ENCODE data around the gene RAVER1. TPM values are rescaled to one million over a fixed set of nuclear protein-coding genes. Genes with fewer than 3 reads are reported as not detected.

Gene RAVER1
- total and polyA plus RNA-seq, 2 of the 13 experiments (the other 11 are each of a cell fraction or from before 2014, with no cell fraction given): 3.6 to 7.9 TPM

DNA sequence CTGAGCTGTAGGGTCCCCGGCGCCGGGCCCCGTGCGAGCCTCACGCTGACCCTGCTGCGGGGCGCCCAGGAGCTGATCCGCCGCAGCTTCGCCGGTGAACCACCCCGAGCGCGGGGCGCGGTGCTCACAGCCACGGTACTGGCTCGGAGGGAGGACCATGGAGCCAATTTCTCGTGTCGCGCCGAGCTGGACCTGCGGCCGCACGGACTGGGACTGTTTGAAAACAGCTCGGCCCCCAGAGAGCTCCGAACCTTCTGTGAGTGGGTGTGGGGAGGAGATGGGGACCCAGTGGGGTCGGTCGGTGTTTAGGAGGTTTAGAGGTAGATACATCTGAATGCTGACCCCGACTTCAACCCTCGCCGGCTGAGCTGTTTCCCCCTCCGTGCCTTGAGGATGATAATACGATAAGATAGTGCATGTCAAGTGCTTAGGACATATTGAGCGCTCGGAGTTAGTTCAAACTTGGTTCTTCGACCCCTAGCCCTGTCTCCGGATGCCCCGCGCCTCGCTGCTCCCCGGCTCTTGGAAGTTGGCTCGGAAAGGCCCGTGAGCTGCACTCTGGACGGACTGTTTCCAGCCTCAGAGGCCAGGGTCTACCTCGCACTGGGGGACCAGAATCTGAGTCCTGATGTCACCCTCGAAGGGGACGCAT is 41.6 kb downstream of the RAVER1 start:
- peaks cover 0 to 20% of the 10 kb centered on the region in 2 experiments; a peak in 3 of 5 replicates for H3K27me3 ChIP-seq (ENCODE audit: control insufficient read depth in 1 of 2, insufficient read depth in 2 of 2, low read length in 2 of 2)
- 0 out of 2 replicates have a peak, but pooled peaks have one; percentile 25 for TF ChIP-seq ZNF747 (CRISPR knock-in tag; IDR thresholded peaks at IDR 0.05; ENCODE audit: borderline replicate concordance)
- TF ChIP-seq SP4 (CRISPR knock-in tag; IDR thresholded peaks at IDR 0.05): 0 out of 2 replicates have a peak, but pooled peaks have one; percentile 76
- no peak for TF ChIP-seq NR1H2 (CRISPR knock-in tag; IDR thresholded peaks at IDR 0.05; ENCODE audit: borderline replicate concordance, low read depth)
- TF ChIP-seq ZNF7 (CRISPR knock-in tag; IDR thresholded peaks at IDR 0.05): no peak
- no peak for TF ChIP-seq ZNF891 (CRISPR knock-in tag; IDR thresholded peaks at IDR 0.05)
- TF ChIP-seq ZNF205 (CRISPR knock-in tag; IDR thresholded peaks at IDR 0.05): peak; percentile 99
- 0 out of 2 replicates have a peak, but pooled peaks have one; percentile 59 for TF ChIP-seq ZNF501 (CRISPR knock-in tag; IDR thresholded peaks at IDR 0.05)
- TF ChIP-seq PHB2 (IDR thresholded peaks at IDR 0.05; ENCODE audit: partially characterized antibody): no peak
- TF ChIP-seq ZNF263 (CRISPR knock-in tag; IDR thresholded peaks at IDR 0.05): peak; percentile 98
- TF ChIP-seq GATAD1 (CRISPR knock-in tag; IDR thresholded peaks at IDR 0.05): no peak
- peak; percentile 5; the same call in 1 of the 2 replicates for TF ChIP-seq ZNF274 (CRISPR knock-in tag; IDR thresholded peaks at IDR 0.05)
- TF ChIP-seq ZNF547 (CRISPR knock-in tag; IDR thresholded peaks at IDR 0.05): no peak
- peak; percentile 67 for TF ChIP-seq ZNF605 (CRISPR knock-in tag; IDR thresholded peaks at IDR 0.05)
- peak; percentile 55; the same call in 1 of the 2 replicates for TF ChIP-seq ZC3H13 (CRISPR knock-in tag; IDR thresholded peaks at IDR 0.05)
- TF ChIP-seq NFKB2 (CRISPR knock-in tag; IDR thresholded peaks at IDR 0.05; ENCODE audit: borderline replicate concordance): 0 out of 2 replicates have a peak, but pooled peaks have one; percentile 7
- 0 out of 2 replicates have a peak, but pooled peaks have one; percentile 18 for TF ChIP-seq ZMYM2 (CRISPR knock-in tag; IDR thresholded peaks at IDR 0.05)
- 0 out of 2 replicates have a peak, but pooled peaks have one; percentile 7 for TF ChIP-seq RARA (CRISPR knock-in tag; IDR thresholded peaks at IDR 0.05)
- TF ChIP-seq ZNF350 (CRISPR knock-in tag; IDR thresholded peaks at IDR 0.05; ENCODE audit: borderline replicate concordance, low read depth): no peak
- TF ChIP-seq TARDBP (CRISPR knock-in tag; IDR thresholded peaks at IDR 0.05): peak; percentile 35; the same call in 1 of the 2 replicates
- TF ChIP-seq, protein P1, sequence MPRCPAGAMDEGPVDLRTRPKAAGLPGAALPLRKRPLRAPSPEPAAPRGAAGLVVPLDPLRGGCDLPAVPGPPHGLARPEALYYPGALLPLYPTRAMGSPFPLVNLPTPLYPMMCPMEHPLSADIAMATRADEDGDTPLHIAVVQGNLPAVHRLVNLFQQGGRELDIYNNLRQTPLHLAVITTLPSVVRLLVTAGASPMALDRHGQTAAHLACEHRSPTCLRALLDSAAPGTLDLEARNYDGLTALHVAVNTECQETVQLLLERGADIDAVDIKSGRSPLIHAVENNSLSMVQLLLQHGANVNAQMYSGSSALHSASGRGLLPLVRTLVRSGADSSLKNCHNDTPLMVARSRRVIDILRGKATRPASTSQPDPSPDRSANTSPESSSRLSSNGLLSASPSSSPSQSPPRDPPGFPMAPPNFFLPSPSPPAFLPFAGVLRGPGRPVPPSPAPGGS (CRISPR knock-in tag; IDR thresholded peaks at IDR 0.05): no peak; the same call in 1 of the 2 replicates
- TF ChIP-seq, protein P2, sequence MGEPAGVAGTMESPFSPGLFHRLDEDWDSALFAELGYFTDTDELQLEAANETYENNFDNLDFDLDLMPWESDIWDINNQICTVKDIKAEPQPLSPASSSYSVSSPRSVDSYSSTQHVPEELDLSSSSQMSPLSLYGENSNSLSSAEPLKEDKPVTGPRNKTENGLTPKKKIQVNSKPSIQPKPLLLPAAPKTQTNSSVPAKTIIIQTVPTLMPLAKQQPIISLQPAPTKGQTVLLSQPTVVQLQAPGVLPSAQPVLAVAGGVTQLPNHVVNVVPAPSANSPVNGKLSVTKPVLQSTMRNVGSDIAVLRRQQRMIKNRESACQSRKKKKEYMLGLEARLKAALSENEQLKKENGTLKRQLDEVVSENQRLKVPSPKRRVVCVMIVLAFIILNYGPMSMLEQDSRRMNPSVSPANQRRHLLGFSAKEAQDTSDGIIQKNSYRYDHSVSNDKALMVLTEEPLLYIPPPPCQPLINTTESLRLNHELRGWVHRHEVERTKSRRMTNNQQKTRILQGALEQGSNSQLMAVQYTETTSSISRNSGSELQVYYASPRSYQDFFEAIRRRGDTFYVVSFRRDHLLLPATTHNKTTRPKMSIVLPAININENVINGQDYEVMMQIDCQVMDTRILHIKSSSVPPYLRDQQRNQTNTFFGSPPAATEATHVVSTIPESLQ (CRISPR knock-in tag; conservative IDR thresholded peaks at IDR 0.05): no peak
- no peak for TF ChIP-seq ZNF768 (CRISPR knock-in tag; IDR thresholded peaks at IDR 0.05)
- no peak for TF ChIP-seq ZNF34 (CRISPR knock-in tag; IDR thresholded peaks at IDR 0.05; ENCODE audit: borderline replicate concordance)

More for the DNA sequence above, 41.6 kb downstream of the RAVER1 start:
- no peaks in the 10 kb centered on the region for H4K20me1 ChIP-seq (ENCODE audit: insufficient read depth, low read length)
- ATAC-seq: peak; percentile 1
- H3K4me2 ChIP-seq (ENCODE audit: low read depth, low read length): peak overlapping the region; percentile 97
- H3K4me3 ChIP-seq (replicated peaks in 1 of 3; ENCODE audit: insufficient read depth in 1 of 3, low read depth in 2 of 3, low read length in 3 of 3): peak overlapping the region; percentile 52 to 79 (median 62)
- in situ Hi-C loops (cut with HindIII; ENCODE audit: extremely low pct_ligation_motif_present, low pct_unique_long_range_greater_than_20kb): no loop called here
- intact Hi-C loops (cut with micrococcal nuclease; ENCODE audit: unreplicated experiment): loop anchor here (2.0 kb wide), 1 partner anchor 41 kb away; the partner anchor contains the start of gene RAVER1
- no TSS peak for BruUV-seq (replicated peaks)
- H3K79me2 ChIP-seq (ENCODE audit: insufficient read depth, low read length): no peaks in the 10 kb centered on the region
- no peak for DNase-seq (ENCODE audit: low spot score)
- H3K9ac ChIP-seq (ENCODE audit: insufficient read depth, low read depth, low read length): peak overlapping the region; percentile 31; the same call in 1 of the 2 replicates
- no peaks in the 10 kb centered on the region for H3K36me3 ChIP-seq (replicated peaks in 1 of 2; ENCODE audit: control insufficient read depth in 1 of 2, insufficient read depth in 2 of 2, low read length in 2 of 2)
- ChIA-PET POLR2A (interaction anchor here (0.6 to 7.3 kb wide), 7 partner anchors 11 to 97 kb away, joined by 3 to 149 read pairs (median 4); partner anchors contain the start of genes ICAM1, RAVER1 and TYK2), CTCF (ENCODE audit: low intra/inter-chr PET ratio, low total read pairs) (no interaction called here)
- H3K4me1 ChIP-seq (ENCODE audit: insufficient read depth, low read length): peaks cover 70% of the 10 kb centered on the region
- no peaks in the 10 kb centered on the region for H3K9me3 ChIP-seq (ENCODE audit: low read length)
- no peak for FAIRE-seq
- 0% methylated on average over 3 of the region's 49 CpGs for WGBS (ENCODE audit: low lambda C conversion rate)
- no peak overlapping the region for H3K27ac ChIP-seq (ENCODE audit: extremely low read length, insufficient read depth, low read length)
- no peak overlapping the region for H2AFZ ChIP-seq (ENCODE audit: low read length)

Data from HepG2 (cell line).